HFFc6 (cell line): ENCODE data around the gene SOX15. TPM values are rescaled to one million over a fixed set of nuclear protein-coding genes. Genes with fewer than 3 reads are reported as not detected.
A peak's percentile ranks its signal among the peaks of the same experiment; 100 is the strongest.

Experiments
- DNase-seq: peaks from one replicate; pipeline ENCODE4 v3.0.0-alpha.2; 2018
- H3K27ac Mint-ChIP-seq: 2 replicates; pipeline ENCODE4 v1.8.0; 2020; ENCODE audit warnings: mild to moderate bottlenecking, mixed read lengths
- H3K27me3 Mint-ChIP-seq: 2 replicates; pipeline ENCODE4 v1.8.0; 2021; ENCODE audit warnings: mild to moderate bottlenecking, moderate library complexity, mixed read lengths; ENCODE audit not compliant: insufficient read depth
- H3K36me3 Mint-ChIP-seq: 2 replicates; pipeline ENCODE4 v1.8.0; 2021; ENCODE audit warnings: low read depth, mixed read lengths
- H3K4me1 Mint-ChIP-seq: 2 replicates; pipeline ENCODE4 v1.8.0; 2020; ENCODE audit warnings: low read depth, mixed read lengths
- H3K4me3 Mint-ChIP-seq: 2 replicates; pipeline ENCODE4 v1.8.0; 2020; ENCODE audit warnings: mild to moderate bottlenecking, moderate library complexity, mixed read lengths
- H3K9me3 Mint-ChIP-seq: 2 replicates; pipeline ENCODE4 v1.8.0; 2020; ENCODE audit warnings: mild to moderate bottlenecking, mixed read lengths
- CTCF ChIP-seq: fragments of 200-600 bp; sonication (generic); IDR thresholded peaks from 2 replicates; pipeline ENCODE4 v1.5.0; 2021; ENCODE audit warnings: antibody characterized with exemption, mild to moderate bottlenecking
- total RNA-seq, 6 experiments: library from RNA; stranded (reverse); fragmentation: NEBNext Ultra II Directional; extraction: Animal tissue kit (Norgen Biotek cat#: 25700); gene quantifications; 2 replicates in 1 of 6; 3 replicates in 5 of 6; pipeline ENCODE4 v1.2.3, GENCODE V29; 2021

SOX15 gene
- total RNA-seq, 6 experiments from 2014 or later = 0.62 to 1.0 (median 0.81) TPM

GRCh38 chr17:7577327-7578199 is 12.3 kb downstream of the SOX15 start:
- Mint-ChIP-seq H3K4me3 (peak overlapping the region; percentile 71), H3K36me3 (peaks cover 74% of the 10 kb centered on the region), H3K4me1 (peaks cover 83% of the 10 kb centered on the region)

GRCh38 chr17:7576432-7576937 is 13.4 kb downstream of the SOX15 start:
- H3K9me3 Mint-ChIP-seq = peaks cover 15% of the 10 kb centered on the region
- H3K4me3 Mint-ChIP-seq = peak overlapping the region; percentile 94
- H3K4me1 Mint-ChIP-seq = peaks cover 84% of the 10 kb centered on the region
- peak overlapping the region; percentile 97 for H3K27ac Mint-ChIP-seq
- peaks cover 71% of the 10 kb centered on the region for H3K27me3 Mint-ChIP-seq
- TF ChIP-seq CTCF = no peak
- peaks cover 77% of the 10 kb centered on the region for H3K36me3 Mint-ChIP-seq
- no peak for DNase-seq

More at GRCh38 chr17:7577327-7578199, 12.3 kb downstream of the SOX15 start:
- Mint-ChIP-seq H3K9me3 (peaks cover 14% of the 10 kb centered on the region), H3K27ac (peak overlapping the region; percentile 97), H3K27me3 (peaks cover 70% of the 10 kb centered on the region)
- no peak for TF ChIP-seq CTCF
- no peak for DNase-seq

- TF ChIP-seq CTCF = no peak
- Mint-ChIP-seq H3K9me3 (peaks cover 15% of the 10 kb centered on the region), H3K4me3 (peak overlapping the region; percentile 94), H3K4me1 (peaks cover 84% of the 10 kb centered on the region), H3K27me3 (peaks cover 71% of the 10 kb centered on the region), H3K36me3 (peaks cover 79% of the 10 kb centered on the region), H3K27ac (peak overlapping the region; percentile 97)
- no peak for DNase-seq
Observed at GRCh38 chr17:7575959-7576358, 13.9 kb downstream of the SOX15 start.

GRCh38 chr17:7575481-7575883 is 14.4 kb downstream of the SOX15 start:
- peak overlapping the region; percentile 94 for H3K4me3 Mint-ChIP-seq
- DNase-seq = no peak
- H3K4me1 Mint-ChIP-seq = peaks cover 82% of the 10 kb centered on the region
- peaks cover 15% of the 10 kb centered on the region for H3K9me3 Mint-ChIP-seq
- no peak for TF ChIP-seq CTCF
- H3K27me3 Mint-ChIP-seq = peaks cover 70% of the 10 kb centered on the region
- peaks cover 78% of the 10 kb centered on the region for H3K36me3 Mint-ChIP-seq
- peak overlapping the region; percentile 97 for H3K27ac Mint-ChIP-seq

- H3K9me3 Mint-ChIP-seq = peaks cover 9% of the 10 kb centered on the region
- H3K4me3 Mint-ChIP-seq = peak overlapping the region; percentile 94
- peaks cover 83% of the 10 kb centered on the region for H3K36me3 Mint-ChIP-seq
- no peak for TF ChIP-seq CTCF
- peaks cover 71% of the 10 kb centered on the region for H3K4me1 Mint-ChIP-seq
- peaks cover 59% of the 10 kb centered on the region for H3K27me3 Mint-ChIP-seq
- no peak for DNase-seq
- H3K27ac Mint-ChIP-seq = peak overlapping the region; percentile 97
Observed at GRCh38 chr17:7574176-7574953, 15.5 kb downstream of the SOX15 start.
